Right lobe of liver (tissue), 6 donors: ENCODE measurements around the gene TMEM131L. TPM values are rescaled to one million over a fixed set of nuclear protein-coding genes. Genes with fewer than 3 reads are reported as not detected.

Experiments used
- ATAC-seq, 4 donors: fragments of 200-7000 bp; cut with Tn5 transposase; one replicate each; pipeline ENCODE4 v1.9.1; 2020; ENCODE audit warnings: mild to moderate bottlenecking in 4 of 4, moderate library complexity in 4 of 4
- DNase-seq, 3 donors: peaks; one replicate each; pipeline ENCODE4 v3.0.0-alpha.2; 2020
- H3K27ac ChIP-seq, 3 donors: fragments of 200-600 bp; one replicate each; pipeline ENCODE4 v1.8.0; 2022
- H3K27me3 ChIP-seq, 2 donors: fragments of 200-600 bp; one replicate each; pipeline ENCODE4 v1.8.0; 2022
- H3K36me3 ChIP-seq, 4 donors: fragments of 200-600 bp; sonication (generic) in 1 of 4; one replicate each; pipeline versions ENCODE4 v1.5.1 to v1.8.0; 2017 to 2022; ENCODE audit warnings: control low read depth in 1 of 4
- H3K4me1 ChIP-seq, 4 donors: fragments of 200-600 bp; sonication (generic) in 1 of 4; one replicate each; pipeline versions ENCODE4 v1.5.1 to v1.8.0; 2017 to 2022; ENCODE audit warnings: control low read depth in 1 of 4
- H3K4me3 ChIP-seq, 3 donors: fragments of 200-600 bp; one replicate each; pipeline ENCODE4 v1.8.0; 2022
- H3K9me3 ChIP-seq, 4 donors: fragments of 200-600 bp; sonication (generic) in 1 of 4; one replicate each; pipeline versions ENCODE4 v1.5.1 to v1.8.0; 2017 to 2022; ENCODE audit warnings: control low read depth in 1 of 4
- CTCF ChIP-seq, 4 donors: fragments of 200-600 bp in 3 of 4; fragments of 450-650 bp in 1 of 4; IDR thresholded peaks; one replicate each; pipeline versions ENCODE4 v1.5.1 to v1.8.0; 2016 to 2022; ENCODE audit warnings: antibody characterized with exemption in 4 of 4, mild to moderate bottlenecking in 2 of 4
- POLR2A ChIP-seq: fragments of 450-650 bp; IDR thresholded peaks from one replicate; pipeline ENCODE4 v1.6.1; 2017; ENCODE audit warnings: antibody characterized with exemption, mild to moderate bottlenecking
- WGBS: methylation state at CpG from one replicate; pipeline ENCODE4 v1.1.6; 2018; ENCODE audit warnings: low coverage, low lambda C conversion rate; ENCODE audit not compliant: insufficient coverage; ENCODE audit errors: missing lambda C conversion rate; 5-methylcytosine and 5-hydroxymethylcytosine counted together
- intact Hi-C, 2 donors: fragments of 100-400 bp; cut with DNase I; formaldehyde crosslinking; loops; one replicate each; pipeline versions ENCODE4 v1.11.2 to v1.14.1; 2022
- total RNA-seq, 6 experiments: library from RNA; depleted of rRNA in 2 of 6; stranded (reverse); fragments of >200 nt in 2 of 6; fragmentation: NEBNext Ultra II Directional in 3 of 6; extraction: Animal tissue kit (Norgen Biotek cat#: 25700) in 3 of 6; gene quantifications; one replicate each; pipeline versions ENCODE4 v1.1.0 to v1.2.4, GENCODE V29; 2016 to 2023
- donor health status: DM: no; HTN: yes; CAD: no.
- donor health status: DM: no; HTN: no; CAD: no.
- donor health status: DM: no; HTN: no; CAD: no.
- donor health status: DM: no; HTN: yes; CAD: no.
- donor health status: DM: no; HTN: yes; CAD: no.

The TMEM131L gene
- total RNA-seq, 6 experiments from 2014 or later, result 13.2 to 19.6 (median 14.8) TPM

GRCh38 chr4:153611679-153612078, 145.5 kb downstream of the TMEM131L start:
- no peak for TF ChIP-seq POLR2A
- TF ChIP-seq CTCF (IDR thresholded peaks at IDR 0.05), result no peak
- DNase-seq (no peak), ATAC-seq (no peak)
- Histone ChIP-seq H3K36me3 (peaks cover 0 to 33% (median 10%) of the 10 kb centered on the region in 4 donors), H3K27me3 (no peaks in the 10 kb centered on the region), H3K4me3 (no peak overlapping the region), H3K27ac (no peak overlapping the region), H3K4me1 (peaks cover 0 to 5% (median 0%) of the 10 kb centered on the region in 4 donors), H3K9me3 (no peaks in the 10 kb centered on the region)
- WGBS, result 90% methylated on average over 3 of the region's 3 CpGs
- intact Hi-C loops, result no loop called here

GRCh38 chr4:153612878-153613277, 146.7 kb downstream of the TMEM131L start:
- TF ChIP-seq CTCF (IDR thresholded peaks at IDR 0.05) (no peak), POLR2A (no peak)
- Histone ChIP-seq H3K9me3 (no peaks in the 10 kb centered on the region), H3K4me3 (no peak overlapping the region), H3K27me3 (no peaks in the 10 kb centered on the region), H3K4me1 (peaks cover 0 to under 1% (median 0%) of the 10 kb centered on the region in 4 donors), H3K27ac (no peak overlapping the region), H3K36me3 (peaks cover 0 to 37% (median 12%) of the 10 kb centered on the region in 4 donors)
- ATAC-seq, result no peak
- 77% methylated on average over 2 of the region's 2 CpGs for WGBS
- no peak for DNase-seq
- intact Hi-C loops, result no loop called here

- no peaks in the 10 kb centered on the region for H3K27me3 ChIP-seq
- H3K27ac ChIP-seq, result no peak overlapping the region
- no peak overlapping the region for H3K4me3 ChIP-seq
- no peaks in the 10 kb centered on the region for H3K4me1 ChIP-seq
- no peak for ATAC-seq
- no peaks in the 10 kb centered on the region for H3K9me3 ChIP-seq
- no peak for DNase-seq
- TF ChIP-seq CTCF (IDR thresholded peaks at IDR 0.05), result no peak
- intact Hi-C loops, result no loop called here
- WGBS, result 85% methylated on average over 8 of the region's 8 CpGs
- H3K36me3 ChIP-seq, result peaks cover 0 to 54% (median 20%) of the 10 kb centered on the region in 4 donors
Observed at GRCh38 chr4:153616006-153616555, 149.9 kb downstream of the TMEM131L start.

GRCh38 chr4:153618833-153619232, 152.7 kb downstream of the TMEM131L start:
- H3K4me1 ChIP-seq, result no peaks in the 10 kb centered on the region
- H3K4me3 ChIP-seq, result no peak overlapping the region
- H3K27me3 ChIP-seq, result no peaks in the 10 kb centered on the region
- 86% methylated on average over 6 of the region's 6 CpGs for WGBS
- intact Hi-C loops, result no loop called here
- ATAC-seq (no peak), DNase-seq (no peak)
- peaks cover 0 to 59% (median 32%) of the 10 kb centered on the region in 4 donors for H3K36me3 ChIP-seq
- H3K27ac ChIP-seq, result no peak overlapping the region
- H3K9me3 ChIP-seq, result no peaks in the 10 kb centered on the region
- TF ChIP-seq POLR2A (no peak), CTCF (IDR thresholded peaks at IDR 0.05) (no peak)
